Measurements from ENCODE around the gene CHKA.

The CHKA gene

DNA sequence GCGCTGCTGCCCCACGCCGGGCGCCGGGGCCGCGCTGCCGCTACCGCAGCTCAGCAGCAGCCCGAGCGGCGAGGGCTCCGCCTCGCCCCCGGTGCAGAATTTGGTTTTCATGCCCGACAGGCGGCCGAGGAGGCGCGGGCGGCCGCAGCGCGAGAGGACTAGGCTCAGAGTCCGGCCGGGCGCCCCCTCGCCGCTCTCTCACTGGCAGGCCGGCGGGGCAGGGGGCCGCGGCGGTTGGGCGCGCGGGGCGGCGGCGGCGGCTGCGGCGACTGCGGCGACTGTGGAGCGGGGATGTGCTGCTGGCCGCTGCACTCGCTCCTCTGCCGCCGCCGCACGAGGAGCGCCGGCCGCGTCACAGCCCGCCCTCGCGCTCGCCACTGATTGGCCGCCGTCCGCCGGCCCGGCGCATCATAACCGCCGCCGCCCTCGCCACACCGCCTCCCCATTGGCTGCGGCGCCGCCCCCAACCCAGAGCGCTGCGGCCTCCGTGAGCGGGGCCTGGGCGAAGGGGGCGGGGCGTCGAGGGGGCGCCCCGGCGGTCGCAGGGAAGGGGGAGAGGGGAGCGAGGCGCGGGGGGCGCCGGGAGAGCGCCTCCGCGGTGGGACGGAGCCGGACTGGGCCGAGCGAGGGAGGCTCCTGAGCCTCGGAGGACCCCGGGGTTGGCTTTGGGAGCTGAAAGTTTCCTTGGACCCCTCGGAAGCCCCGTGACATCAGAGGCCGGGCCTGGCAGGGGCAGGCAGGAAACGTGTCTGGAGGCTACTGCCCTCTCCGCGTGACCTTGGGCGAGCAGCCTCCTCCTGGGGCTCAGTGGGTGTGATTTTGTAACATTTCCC, at the start of gene CHKA:
Gene CHKA (minus strand): TSS at position 322 of the 833 bp plus-strand sequence. CDS start 211 bp downstream, at position 111.
- DNase-seq = peak; percentile 78

- DNase-seq = no peak
Measured at GRCh38 chr11:68169442-68169841, 48.3 kb upstream of the CHKA start.

DNA sequence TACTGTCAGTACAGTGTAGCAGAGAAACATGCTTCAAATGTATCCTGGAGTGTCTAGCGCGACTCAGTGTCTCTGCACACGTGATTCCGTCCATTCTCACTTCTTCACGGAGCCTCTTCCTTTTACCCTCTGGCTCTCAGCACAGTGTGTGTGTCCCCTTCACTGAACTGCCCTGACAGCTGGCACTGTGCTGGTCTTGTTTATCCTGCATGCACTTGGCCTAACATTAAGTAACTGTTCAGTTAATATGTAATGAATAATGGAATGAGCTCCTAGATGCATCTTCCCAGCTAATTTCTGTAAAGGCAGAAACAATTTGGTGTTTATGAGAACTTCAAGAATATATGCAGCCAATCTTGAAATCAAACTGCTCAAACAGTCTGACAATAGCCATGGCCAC, 47.5 kb upstream of the CHKA start:
- DNase-seq = no peak

DNA sequence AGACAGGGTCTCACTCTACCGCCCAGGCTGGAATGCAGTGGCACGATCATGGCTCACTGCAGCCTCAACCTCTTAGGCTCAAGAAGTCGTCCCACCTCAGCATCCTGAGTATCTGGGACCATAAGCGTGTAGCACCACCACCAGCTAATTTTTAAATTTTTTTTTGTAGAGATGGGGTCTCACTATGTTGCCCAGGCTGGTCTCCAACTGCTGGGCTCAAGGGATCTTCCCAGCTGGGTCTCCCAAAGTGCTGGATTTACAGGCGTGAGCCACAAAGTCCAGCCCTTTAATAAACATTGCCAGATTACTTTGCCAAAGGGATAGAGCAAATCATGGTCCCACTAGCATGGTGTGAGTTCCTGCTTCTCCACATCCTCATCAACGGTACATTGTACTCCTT, 46.3 kb upstream of the CHKA start:
- no peak for DNase-seq

GRCh38 chr11:68166969-68167368, 45.8 kb upstream of the CHKA start:
- DNase-seq = no peak

DNA sequence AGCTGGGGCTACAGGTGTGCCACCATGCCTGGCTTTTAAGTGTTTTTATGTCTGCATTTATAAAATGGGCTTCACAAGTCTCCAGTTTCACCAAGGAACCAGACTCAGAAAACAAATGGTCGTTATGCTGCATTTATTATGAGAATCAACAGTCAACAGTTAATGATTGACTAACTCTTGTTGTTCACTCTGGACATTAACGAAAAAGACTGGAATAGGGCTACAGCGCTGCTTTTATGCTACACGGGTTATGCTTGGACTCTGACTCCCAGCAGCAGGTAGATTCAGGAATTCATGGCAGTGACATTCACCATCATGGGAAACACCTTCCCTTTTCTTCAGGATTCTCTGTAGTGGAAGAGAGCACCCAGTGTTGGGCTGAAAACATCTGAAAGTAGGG, 44.4 kb upstream of the CHKA start:
- no peak for DNase-seq

DNA sequence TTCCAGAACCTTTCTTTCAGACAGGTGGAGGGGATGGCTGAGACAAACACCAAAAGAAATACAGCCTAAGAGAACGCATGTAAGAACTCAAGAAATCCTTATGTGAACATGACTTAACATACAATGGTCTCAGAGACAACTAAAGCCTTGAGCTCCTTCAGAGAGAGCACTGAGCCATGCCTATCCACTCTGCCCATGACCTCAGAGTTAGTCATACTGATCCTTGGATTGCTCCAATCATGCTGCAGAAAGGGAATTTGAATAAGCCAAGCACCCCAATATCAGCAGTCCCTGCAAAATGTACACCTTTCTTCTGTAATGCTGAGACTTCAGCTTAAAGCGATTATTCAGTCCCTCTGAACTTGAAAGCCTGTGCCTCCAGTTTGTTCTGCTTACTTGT, 43.2 kb upstream of the CHKA start:
- DNase-seq = no peak

DNA sequence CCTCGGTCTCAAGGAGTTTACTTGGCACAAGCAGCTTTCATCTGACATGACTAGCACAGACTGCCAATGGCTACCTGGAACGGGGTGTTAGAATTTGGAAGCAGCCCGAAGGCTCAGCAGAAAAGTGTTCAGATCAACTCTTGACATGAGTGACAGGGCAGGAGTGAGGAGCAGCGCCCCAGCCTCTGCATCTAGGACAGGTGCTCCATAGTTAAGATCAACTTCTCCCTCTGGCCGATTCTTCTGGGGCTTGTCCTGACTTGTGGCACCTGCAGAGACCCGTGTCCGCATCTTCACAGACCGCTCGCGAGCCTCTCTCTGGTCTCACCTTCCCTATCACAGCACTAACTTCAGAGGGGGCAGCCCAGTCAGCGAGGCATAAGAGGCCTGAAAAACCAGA, 42.5 kb upstream of the CHKA start:
- no peak for DNase-seq

DNA sequence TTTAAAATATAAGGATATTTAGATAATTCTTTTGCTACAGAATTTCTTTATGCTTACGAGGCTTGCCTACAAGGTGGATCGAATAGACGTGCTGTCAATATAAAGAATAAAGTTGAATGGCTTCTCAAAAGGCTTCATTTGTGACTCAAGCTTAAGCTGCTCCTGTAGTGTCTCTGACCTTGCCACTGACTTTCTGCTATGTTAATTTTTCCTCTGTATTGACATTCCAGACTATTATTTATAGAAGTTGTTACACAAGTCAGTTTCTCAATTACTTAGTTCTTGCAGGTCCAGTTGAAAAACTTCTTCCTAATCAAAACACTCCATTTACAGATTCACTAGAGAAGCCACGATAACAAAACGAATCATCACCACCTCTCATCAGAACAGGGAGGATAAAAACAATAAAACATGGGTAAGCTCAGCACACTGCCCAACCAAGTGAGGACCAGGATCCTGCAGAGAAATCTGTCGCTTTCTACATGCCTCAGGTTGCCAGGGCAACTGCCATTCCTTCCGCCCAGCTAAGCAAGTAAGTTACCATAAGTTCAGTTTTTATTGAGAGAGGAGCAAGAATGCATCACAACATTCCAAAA, 39.0 kb upstream of the CHKA start:
- no peak for DNase-seq

DNA sequence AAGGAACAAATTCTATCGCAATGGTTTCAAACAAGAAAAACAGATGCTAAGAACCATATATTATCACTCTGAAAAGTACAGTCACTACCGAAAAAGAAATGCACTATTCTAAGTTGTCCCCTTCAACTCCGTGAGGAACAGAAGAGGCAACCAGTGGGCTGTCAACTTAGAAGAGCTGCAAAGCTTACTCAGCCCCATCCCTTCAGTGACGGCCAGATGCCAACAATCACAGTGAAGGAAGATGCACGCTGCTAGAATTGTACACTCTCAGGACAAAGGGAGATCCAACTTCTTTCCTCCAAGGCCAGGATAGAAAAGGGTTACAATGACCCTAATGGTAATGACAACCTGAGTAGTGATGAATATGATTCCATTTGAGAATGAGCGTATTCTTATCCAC, 38.5 kb upstream of the CHKA start:
- no peak for DNase-seq

GRCh38 chr11:68159161-68159560, 38.0 kb upstream of the CHKA start:
- no peak for DNase-seq

GRCh38 chr11:68158580-68158979, 37.4 kb upstream of the CHKA start:
- no peak for DNase-seq

DNA sequence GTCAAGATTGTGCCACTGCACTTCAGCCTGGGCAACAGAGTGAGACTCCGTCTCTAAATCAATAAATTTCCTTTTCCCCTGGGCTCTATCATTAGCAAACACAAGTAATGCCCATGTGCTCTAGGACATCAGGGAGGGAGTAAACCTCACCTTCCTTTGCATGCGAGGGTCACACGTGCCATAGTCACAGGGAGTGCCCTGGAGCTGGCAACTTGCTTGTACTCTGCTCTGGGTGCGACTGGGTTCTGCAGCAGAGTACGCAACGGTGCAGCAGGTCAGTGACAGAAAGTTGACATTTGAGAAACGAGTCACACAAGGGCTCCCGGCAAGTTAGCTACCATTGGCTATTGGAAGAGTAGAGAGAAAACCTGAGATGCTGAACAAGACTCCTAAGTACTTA, 32.6 kb upstream of the CHKA start:
- DNase-seq = no peak

GRCh38 chr11:68150037-68150436, 28.8 kb upstream of the CHKA start:
- DNase-seq = no peak

DNA sequence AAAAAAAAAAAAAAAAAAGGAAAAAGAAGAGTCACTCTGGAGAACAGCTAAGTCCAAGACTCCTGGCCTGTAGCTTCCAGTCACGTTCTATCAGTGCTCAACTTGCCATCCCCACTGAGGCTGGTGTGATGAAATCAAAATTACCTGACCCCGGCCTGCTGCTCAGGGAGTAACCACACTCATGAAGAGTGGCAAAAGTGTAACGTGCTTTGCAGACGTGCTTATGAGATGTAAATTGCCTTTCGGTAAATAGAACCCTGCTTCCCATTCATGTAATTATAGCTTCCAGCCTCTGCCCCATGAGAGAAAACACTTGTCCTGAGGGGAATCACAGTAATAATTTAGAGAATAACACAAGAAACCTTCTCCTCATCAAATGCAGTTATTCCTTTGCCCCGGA, 28.2 kb upstream of the CHKA start:
- no peak for DNase-seq

- DNase-seq = no peak
Measured at GRCh38 chr11:68148879-68149278, 27.7 kb upstream of the CHKA start.

DNA sequence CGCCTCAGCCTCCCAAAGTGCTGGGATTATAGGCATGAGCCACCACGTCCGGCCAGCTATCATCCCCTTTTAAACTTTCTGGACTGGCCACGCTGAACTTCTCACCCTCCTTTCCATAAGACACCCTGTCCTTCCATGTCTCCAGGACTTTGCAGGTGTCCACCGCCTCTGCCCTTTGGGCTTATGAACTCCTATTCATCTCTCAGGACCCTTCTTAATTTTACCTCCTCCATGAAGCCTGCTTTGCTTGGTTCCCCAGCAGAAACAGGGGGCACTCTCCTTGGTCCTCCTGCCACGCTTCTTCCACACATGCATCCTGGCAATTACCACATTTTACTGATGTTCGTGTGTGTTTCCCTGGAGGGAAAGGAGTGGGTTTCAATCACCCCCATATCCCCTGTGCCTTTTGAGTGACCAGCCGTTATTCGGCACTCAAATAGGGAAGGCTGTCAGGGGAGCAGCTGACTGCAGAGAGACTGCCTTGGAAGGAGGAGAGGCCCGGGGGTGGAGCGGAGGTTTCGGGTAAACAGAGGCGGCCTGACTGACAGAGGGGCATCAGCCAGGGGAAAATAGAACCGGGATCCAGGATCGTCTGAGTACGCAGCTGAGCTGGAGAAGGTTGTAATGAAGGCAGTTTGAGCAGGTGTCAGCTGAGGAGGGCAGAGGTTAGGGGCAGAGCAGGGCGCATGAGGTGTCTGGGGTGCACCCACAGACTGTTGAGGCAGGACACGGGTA, 27.1 kb upstream of the CHKA start:
- no peak for DNase-seq

DNA sequence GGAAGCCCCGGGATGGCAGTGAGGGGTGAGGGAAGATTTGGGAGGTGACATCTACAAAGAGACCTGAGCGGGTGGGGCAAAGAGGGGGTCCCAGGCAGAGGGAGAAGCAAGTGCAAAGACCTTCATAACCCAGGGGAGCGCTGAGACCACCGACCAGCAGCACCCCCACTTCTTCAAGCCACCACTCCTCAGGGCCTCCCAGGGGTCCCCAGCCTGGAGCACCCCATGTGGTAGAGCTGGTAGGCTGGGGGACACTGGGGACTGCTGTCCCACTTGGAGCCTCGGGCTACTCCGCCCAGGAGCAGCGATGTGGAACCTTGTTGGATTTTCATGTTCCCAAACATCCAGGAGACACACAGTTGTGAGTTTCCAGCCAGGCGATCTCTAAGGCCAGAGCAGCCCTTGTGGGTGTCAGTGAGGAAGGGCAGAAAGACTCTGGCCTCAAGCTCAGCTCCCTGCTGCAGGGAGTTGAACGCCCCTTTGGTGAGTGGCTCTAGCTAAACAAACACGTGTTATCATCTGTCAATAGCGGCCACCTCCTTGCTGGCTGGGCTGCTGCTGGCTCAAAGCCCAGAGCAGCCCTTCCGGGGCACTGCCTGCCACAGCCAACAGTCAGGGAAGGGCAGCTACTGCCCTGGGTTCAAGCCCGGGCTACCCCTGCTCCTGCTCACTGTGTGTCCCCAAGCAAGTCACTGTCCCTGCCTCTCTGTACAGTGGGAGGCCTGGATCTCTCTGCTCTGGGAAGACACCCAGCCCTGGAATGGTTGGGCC, 25.7 kb upstream of the CHKA start:
- peak; percentile 20 for DNase-seq

DNA sequence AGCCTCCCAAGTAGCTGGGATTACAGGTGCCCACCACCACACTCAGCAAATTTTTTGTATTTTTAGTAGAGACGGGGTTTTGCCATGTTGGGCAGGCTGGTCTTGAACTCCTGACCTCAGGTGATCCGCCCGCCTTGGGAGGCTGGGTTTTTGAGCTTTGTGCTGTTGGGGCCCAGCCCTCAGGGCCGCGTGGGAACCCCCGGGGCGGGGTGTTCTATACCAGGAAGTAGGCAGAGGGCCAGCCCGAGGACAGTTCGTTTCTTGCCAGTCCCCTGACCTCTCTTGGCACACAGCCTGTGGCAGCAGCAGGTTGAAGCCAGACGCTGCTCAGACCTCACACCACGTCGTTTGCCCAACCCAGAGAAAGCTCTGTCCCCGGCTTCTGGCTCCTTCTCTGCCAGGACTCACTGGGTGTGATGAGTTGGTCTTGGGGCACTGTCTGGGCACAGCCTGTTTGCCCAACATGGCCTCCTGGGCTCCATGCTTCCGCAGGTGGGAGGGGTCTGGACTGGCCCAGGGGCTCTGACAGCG, 24.9 kb upstream of the CHKA start:
- peak; percentile 16 for DNase-seq

- no peak for DNase-seq
Measured at GRCh38 chr11:68145120-68145866, 24.1 kb upstream of the CHKA start.

DNA sequence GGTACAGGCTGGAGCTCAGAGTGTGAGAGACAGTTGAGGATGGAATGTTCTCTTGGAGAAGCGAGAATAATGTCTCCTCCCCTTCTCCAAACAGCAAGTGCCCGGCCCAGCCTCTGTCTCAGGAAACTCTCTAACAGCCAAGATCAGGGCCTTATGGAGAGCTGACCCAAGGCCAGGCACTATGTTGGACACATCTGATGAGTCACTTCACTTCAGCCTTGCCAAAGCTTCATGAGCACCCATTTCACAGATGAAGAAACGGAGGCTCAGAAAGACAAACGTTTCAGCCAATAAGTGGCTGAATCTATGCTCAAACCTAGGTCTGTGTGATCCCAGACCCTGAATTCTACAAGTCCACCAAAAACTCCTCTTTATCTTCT, 22.1 kb upstream of the CHKA start:
- no peak for DNase-seq
